Stomach (tissue), 9 donors: ENCODE results near the gene EYA3. TPM values are rescaled to one million over a fixed set of nuclear protein-coding genes. Genes with fewer than 3 reads are reported as not detected.

Experiments used
- DNase-seq, 2 donors: peaks; one replicate each; pipeline versions ENCODE4 v3.0.0 to v3.0.0-alpha.2; 2013 to 2019
- H3K27ac ChIP-seq, 5 donors: fragments of 200-600 bp in 4 of 5; sonication (generic) in 4 of 5; one replicate each; pipeline ENCODE4 v1.5.1; 2013 to 2019; ENCODE audit warnings: mild to moderate bottlenecking in 1 of 5, moderate library complexity in 1 of 5
- H3K27me3 ChIP-seq, 3 donors: fragments of 200-600 bp; sonication (generic); one replicate each; pipeline ENCODE4 v1.5.1; 2017 to 2019; ENCODE audit warnings: mixed run types in 1 of 3
- H3K36me3 ChIP-seq, 4 donors: fragments of 200-600 bp; sonication (generic); 1 replicate in 3 of 4; 2 replicates in 1 of 4; pipeline ENCODE4 v1.5.1; 2016 to 2019
- H3K4me1 ChIP-seq, 4 donors: fragments of 200-600 bp; sonication (generic); one replicate each; pipeline ENCODE4 v1.5.1; 2016 to 2019
- H3K4me3 ChIP-seq, 4 donors: fragments of 200-600 bp; sonication (generic) in 3 of 4; one replicate each; pipeline ENCODE4 v1.5.1; 2016 to 2019; ENCODE audit warnings: mild to moderate bottlenecking in 1 of 4
- H3K9me3 ChIP-seq, 4 donors: fragments of 200-600 bp; sonication (generic); one replicate each; pipeline ENCODE4 v1.5.1; 2016 to 2019
- CTCF ChIP-seq, 7 experiments: fragments of 450-650 bp in 4 of 7; fragments of 200-600 bp in 3 of 7; sonication (generic) in 3 of 7; IDR thresholded peaks; one replicate each; pipeline ENCODE4 v1.5.1; 2016 to 2019; ENCODE audit warnings: antibody characterized with exemption in 7 of 7, control low read depth in 2 of 7, mild to moderate bottlenecking in 1 of 7
- EP300 ChIP-seq: sonication (generic); formaldehyde crosslinking; IDR thresholded peaks from one replicate; pipeline ENCODE4 v1.6.1; 2017; ENCODE audit warnings: antibody characterized with exemption
- POLR2A ChIP-seq, 4 donors: fragments of 450-650 bp; IDR thresholded peaks; one replicate each; pipeline ENCODE4 v1.6.1; 2016; ENCODE audit warnings: antibody characterized with exemption in 4 of 4, control low read depth in 2 of 4, mild to moderate bottlenecking in 1 of 4, moderate library complexity in 1 of 4
- POLR2AphosphoS5 ChIP-seq, 3 donors: sonication (generic); formaldehyde crosslinking; IDR thresholded peaks; one replicate each; pipeline ENCODE4 v1.6.1; 2016; ENCODE audit warnings: antibody characterized with exemption in 3 of 3
- WGBS, 5 donors: extraction: QIAGEN DNeasy Blood & Tissue Kit in 3 of 5; methylation state at CpG; one replicate each; pipeline versions ENCODE4 v1.1.5 to v1.1.7; 2013 to 2018; 5-methylcytosine and 5-hydroxymethylcytosine counted together
- intact Hi-C: fragments of 100-400 bp; cut with DNase I; formaldehyde crosslinking; loops from one replicate; pipeline ENCODE4 v1.15.1; 2023; ENCODE audit warnings: low total_unique reads
- polyA plus RNA-seq, 3 donors: library from polyadenylated mRNA; stranded (reverse); fragments of 200-250 nt; gene quantifications; one replicate each; pipeline ENCODE4 v1.2.3, GENCODE V29; 2013
- total RNA-seq, 5 donors: library from RNA; depleted of rRNA; stranded (reverse); fragments of >200 nt; gene quantifications; one replicate each; pipeline versions ENCODE4 v1.1.0 to v1.2.3, GENCODE V29; 2014 to 2016
- donor health status: healthy with polysubstance abuse.
- donor health status: Bipolar disorder and iron deficiency.
- donor health status: healthy.

Gene EYA3
- total and polyA plus RNA-seq, 8 donors = 2.9 to 38.2 (median 12.5) TPM

- H3K9me3 ChIP-seq = no peaks in the 10 kb centered on the region
- H3K27me3 ChIP-seq = no peaks in the 10 kb centered on the region
- H3K36me3 ChIP-seq = peaks cover 0 to 19% (median 16%) of the 10 kb centered on the region in 4 donors
- H3K27ac ChIP-seq = no peak overlapping the region
- no peak overlapping the region for H3K4me3 ChIP-seq
- TF ChIP-seq POLR2AphosphoS5 (IDR thresholded peaks at IDR 0.05) (no peak), EP300 (no peak), CTCF (IDR thresholded peaks at IDR 0.05) (no peak), POLR2A (IDR thresholded peaks at IDR 0.05) (no peak)
- intact Hi-C loops = no loop called here
- no peak for DNase-seq
- WGBS, 5 donors = 19 to 44% (median 26%) methylated on average over 1 of the region's 1 CpG
- H3K4me1 ChIP-seq = peaks cover 28 to 47% (median 37%) of the 10 kb centered on the region in 4 donors
These were observed 4.5 kb downstream of the EYA3 start for GRCh38 chr1:28083876-28084275.

- peak overlapping the region in 1 of 5 donors; percentile 14 for H3K27ac ChIP-seq
- TF ChIP-seq POLR2AphosphoS5 (IDR thresholded peaks at IDR 0.05) = no peak
- no peak for TF ChIP-seq EP300
- no peak for TF ChIP-seq POLR2A (IDR thresholded peaks at IDR 0.05)
- TF ChIP-seq CTCF (IDR thresholded peaks at IDR 0.05) = no peak
- intact Hi-C loops = no loop called here
These were observed 9.5 kb downstream of the EYA3 start for GRCh38 chr1:28078680-28079626.

GRCh38 chr1:28078262-28078661 lies 10.1 kb downstream of the EYA3 start:
- Histone ChIP-seq H3K4me1 (peaks cover 7 to 49% (median 24%) of the 10 kb centered on the region in 4 donors), H3K27me3 (no peaks in the 10 kb centered on the region), H3K36me3 (peaks cover 0 to 20% (median 19%) of the 10 kb centered on the region in 4 donors), H3K4me3 (no peak overlapping the region), H3K27ac (no peak overlapping the region), H3K9me3 (no peaks in the 10 kb centered on the region)
- DNase-seq = no peak
- intact Hi-C loops = no loop called here
- TF ChIP-seq CTCF (IDR thresholded peaks at IDR 0.05) = no peak
- 74 to 87% (median 83%) methylated on average over 4 of the region's 4 CpGs for WGBS, 5 donors

More at GRCh38 chr1:28078680-28079626, 9.5 kb downstream of the EYA3 start:
- H3K9me3 ChIP-seq = no peaks in the 10 kb centered on the region
- 38 to 58% (median 48%) methylated on average over 8 of the region's 8 CpGs for WGBS, 5 donors
- DNase-seq = peak in 1 of 2 donors; percentile 74
- H3K27me3 ChIP-seq = no peaks in the 10 kb centered on the region
- peaks cover 0 to 20% (median 19%) of the 10 kb centered on the region in 4 donors for H3K36me3 ChIP-seq
- H3K4me1 ChIP-seq = peaks cover 7 to 47% (median 27%) of the 10 kb centered on the region in 4 donors
- no peak overlapping the region for H3K4me3 ChIP-seq

- intact Hi-C loops = no loop called here
- TF ChIP-seq CTCF (IDR thresholded peaks at IDR 0.05) = no peak
- no peak for TF ChIP-seq POLR2AphosphoS5 (IDR thresholded peaks at IDR 0.05)
- TF ChIP-seq EP300 = no peak
- no peak for TF ChIP-seq POLR2A (IDR thresholded peaks at IDR 0.05)
- Histone ChIP-seq H3K36me3 (peaks cover 0 to 14% (median 10%) of the 10 kb centered on the region in 4 donors), H3K4me3 (no peak overlapping the region), H3K9me3 (no peaks in the 10 kb centered on the region), H3K27ac (no peak overlapping the region), H3K4me1 (peaks cover 13 to 68% (median 40%) of the 10 kb centered on the region in 4 donors), H3K27me3 (no peaks in the 10 kb centered on the region)
- DNase-seq = no peak
- 64 to 88% (median 83%) methylated on average over 1 of the region's 1 CpG for WGBS, 5 donors
These were observed 13.4 kb downstream of the EYA3 start for GRCh38 chr1:28074892-28075511.
